Breast epithelium (tissue), 4 donors: ENCODE results near the gene PIP4P1. TPM values are rescaled to one million over a fixed set of nuclear protein-coding genes. Genes with fewer than 3 reads are reported as not detected.

ENCODE experiments used
- DNase-seq, 2 donors: peaks; one replicate each; pipeline ENCODE4 v3.0.0-alpha.2; 2019; ENCODE audit warnings: low spot score in 2 of 2
- H3K27ac ChIP-seq, 2 donors: fragments of 200-600 bp; sonication (generic) in 1 of 2; one replicate each; pipeline ENCODE4 v1.5.1; 2016 to 2019; ENCODE audit warnings: mild to moderate bottlenecking in 1 of 2
- H3K27me3 ChIP-seq, 2 donors: fragments of 200-600 bp; sonication (generic) in 1 of 2; one replicate each; pipeline versions ENCODE4 v1.5.1 to v1.6.0; 2017 to 2019; ENCODE audit warnings: control low read depth in 1 of 2, mild to moderate bottlenecking in 1 of 2
- H3K36me3 ChIP-seq: fragments of 200-600 bp; one replicate; pipeline ENCODE4 v1.5.1; 2019
- H3K4me1 ChIP-seq, 2 donors: fragments of 200-600 bp; sonication (generic); one replicate each; pipeline ENCODE4 v1.5.1; 2016 to 2019; ENCODE audit warnings: control low read depth in 1 of 2
- H3K4me3 ChIP-seq, 3 donors: fragments of 200-600 bp; sonication (generic); 1 replicate in 2 of 3; 2 replicates in 1 of 3; pipeline ENCODE4 v1.5.1; 2016 to 2019; ENCODE audit warnings: mild to moderate bottlenecking in 3 of 3, moderate library complexity in 2 of 3
- H3K9me3 ChIP-seq, 2 donors: fragments of 200-600 bp; sonication (generic) in 1 of 2; one replicate each; pipeline ENCODE4 v1.5.1; 2016 to 2019; ENCODE audit warnings: control low read depth in 1 of 2
- POLR2A ChIP-seq: fragments of 450-650 bp; IDR thresholded peaks from one replicate; pipeline ENCODE4 v1.6.1; 2016; ENCODE audit warnings: antibody characterized with exemption, mild to moderate bottlenecking, moderate library complexity
- POLR2AphosphoS5 ChIP-seq, 3 donors: sonication (generic); formaldehyde crosslinking; IDR thresholded peaks; one replicate each; pipeline ENCODE4 v1.6.1; 2017; ENCODE audit warnings: antibody characterized with exemption in 3 of 3
- intact Hi-C: fragments of 100-400 bp; cut with DNase I; formaldehyde crosslinking; loops from one replicate; pipeline ENCODE4 v1.15.1; 2023; ENCODE audit warnings: low total_unique reads
- total RNA-seq, 3 donors: library from RNA; depleted of rRNA; stranded (reverse); fragments of >200 nt; gene quantifications; one replicate each; pipeline ENCODE4 v1.1.0, GENCODE V29; 2016
- TF ChIP-seq, protein P1 (sequence below), 3 donors: fragments of 450-650 bp; IDR thresholded peaks; one replicate each; pipeline ENCODE4 v1.5.1; 2016 to 2017; ENCODE audit warnings: antibody characterized with exemption in 3 of 3, mild to moderate bottlenecking in 3 of 3, moderate library complexity in 3 of 3

PIP4P1 gene
- total RNA-seq, 3 donors from 2014 or later = 23.6 to 34.1 (median 29.9) TPM

GRCh38 chr14:20487396-20487725, 26.1 kb upstream of the PIP4P1 start:
- no peaks in the 10 kb centered on the region for H3K27me3 ChIP-seq
- no peaks in the 10 kb centered on the region for H3K4me1 ChIP-seq
- no peak overlapping the region for H3K27ac ChIP-seq
- no peaks in the 10 kb centered on the region for H3K9me3 ChIP-seq
- no peak for DNase-seq
- H3K36me3 ChIP-seq = no peaks in the 10 kb centered on the region
- TF ChIP-seq, protein P1, sequence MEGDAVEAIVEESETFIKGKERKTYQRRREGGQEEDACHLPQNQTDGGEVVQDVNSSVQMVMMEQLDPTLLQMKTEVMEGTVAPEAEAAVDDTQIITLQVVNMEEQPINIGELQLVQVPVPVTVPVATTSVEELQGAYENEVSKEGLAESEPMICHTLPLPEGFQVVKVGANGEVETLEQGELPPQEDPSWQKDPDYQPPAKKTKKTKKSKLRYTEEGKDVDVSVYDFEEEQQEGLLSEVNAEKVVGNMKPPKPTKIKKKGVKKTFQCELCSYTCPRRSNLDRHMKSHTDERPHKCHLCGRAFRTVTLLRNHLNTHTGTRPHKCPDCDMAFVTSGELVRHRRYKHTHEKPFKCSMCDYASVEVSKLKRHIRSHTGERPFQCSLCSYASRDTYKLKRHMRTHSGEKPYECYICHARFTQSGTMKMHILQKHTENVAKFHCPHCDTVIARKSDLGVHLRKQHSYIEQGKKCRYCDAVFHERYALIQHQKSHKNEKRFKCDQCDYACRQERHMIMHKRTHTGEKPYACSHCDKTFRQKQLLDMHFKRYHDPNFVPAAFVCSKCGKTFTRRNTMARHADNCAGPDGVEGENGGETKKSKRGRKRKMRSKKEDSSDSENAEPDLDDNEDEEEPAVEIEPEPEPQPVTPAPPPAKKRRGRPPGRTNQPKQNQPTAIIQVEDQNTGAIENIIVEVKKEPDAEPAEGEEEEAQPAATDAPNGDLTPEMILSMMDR (IDR thresholded peaks at IDR 0.05) = no peak
- TF ChIP-seq POLR2A (no peak), POLR2AphosphoS5 (IDR thresholded peaks at IDR 0.05) (no peak)
- intact Hi-C loops = no loop called here
- no peak overlapping the region for H3K4me3 ChIP-seq

GRCh38 chr14:20486684-20487395, 25.6 kb upstream of the PIP4P1 start:
- no peak overlapping the region for H3K4me3 ChIP-seq
- no peak for DNase-seq
- intact Hi-C loops = no loop called here
- TF ChIP-seq, protein P1 (IDR thresholded peaks at IDR 0.05) = no peak
- TF ChIP-seq POLR2A (no peak), POLR2AphosphoS5 (IDR thresholded peaks at IDR 0.05) (no peak)
- H3K27me3 ChIP-seq = no peaks in the 10 kb centered on the region
- no peaks in the 10 kb centered on the region for H3K9me3 ChIP-seq
- no peak overlapping the region for H3K27ac ChIP-seq
- H3K36me3 ChIP-seq = no peaks in the 10 kb centered on the region
- no peaks in the 10 kb centered on the region for H3K4me1 ChIP-seq

DNA sequence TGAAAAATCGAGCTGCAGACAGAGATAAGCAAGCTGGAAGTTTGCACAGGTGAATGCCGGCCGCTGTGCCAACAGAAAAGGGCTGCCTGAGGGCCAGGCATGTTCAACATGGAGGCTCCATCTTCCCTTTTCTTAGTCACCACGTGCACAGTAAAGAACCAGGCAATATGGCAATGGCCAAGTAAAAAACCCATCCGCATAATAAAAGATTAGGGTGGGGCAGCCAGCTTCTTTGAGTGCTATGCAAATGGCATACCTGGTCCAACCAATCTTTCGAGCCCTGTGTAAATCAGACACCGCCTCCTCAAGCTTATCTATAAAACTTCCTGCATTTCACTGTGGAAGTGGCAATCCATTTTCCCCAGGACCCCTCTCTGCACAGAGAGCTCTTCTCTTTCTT, 24.7 kb upstream of the PIP4P1 start:
- H3K4me1 ChIP-seq = no peaks in the 10 kb centered on the region
- no peaks in the 10 kb centered on the region for H3K9me3 ChIP-seq
- H3K27me3 ChIP-seq = no peaks in the 10 kb centered on the region
- no peak for TF ChIP-seq POLR2A
- TF ChIP-seq POLR2AphosphoS5 (IDR thresholded peaks at IDR 0.05) = no peak
- TF ChIP-seq, protein P1 (IDR thresholded peaks at IDR 0.05) = no peak
- no peak for DNase-seq
- no peaks in the 10 kb centered on the region for H3K36me3 ChIP-seq
- H3K4me3 ChIP-seq = no peak overlapping the region
- intact Hi-C loops = no loop called here
- H3K27ac ChIP-seq = no peak overlapping the region

DNA sequence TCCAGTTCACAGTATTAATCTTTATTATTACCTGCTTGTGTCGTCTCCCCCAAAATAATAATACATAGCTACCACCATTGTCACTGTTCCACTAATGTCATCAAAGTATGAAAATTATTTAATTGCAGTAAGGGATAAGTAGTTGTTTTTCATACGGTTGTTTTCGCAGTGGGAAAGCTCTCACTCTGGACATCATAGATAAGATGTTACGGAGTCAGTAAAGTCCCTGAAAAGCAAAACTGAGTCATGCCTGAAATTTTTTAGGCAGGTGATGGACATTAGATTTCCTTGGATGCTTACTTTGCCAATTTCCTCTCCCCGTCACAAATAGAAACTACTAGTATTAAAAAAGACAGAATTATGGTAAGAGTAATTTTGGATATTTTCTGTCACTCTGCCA, 21.1 kb upstream of the PIP4P1 start:
- Histone ChIP-seq H3K36me3 (no peaks in the 10 kb centered on the region), H3K27ac (no peak overlapping the region), H3K4me1 (no peaks in the 10 kb centered on the region), H3K27me3 (no peaks in the 10 kb centered on the region), H3K4me3 (no peak overlapping the region), H3K9me3 (no peaks in the 10 kb centered on the region)
- intact Hi-C loops = no loop called here
- TF ChIP-seq POLR2A = no peak
- TF ChIP-seq POLR2AphosphoS5 (IDR thresholded peaks at IDR 0.05) = no peak
- TF ChIP-seq, protein P1 (IDR thresholded peaks at IDR 0.05) = no peak
- DNase-seq = no peak

- no peaks in the 10 kb centered on the region for H3K9me3 ChIP-seq
- TF ChIP-seq POLR2AphosphoS5 (IDR thresholded peaks at IDR 0.05) (no peak), POLR2A (no peak)
- TF ChIP-seq, protein P1 (IDR thresholded peaks at IDR 0.05) = no peak
- H3K4me1 ChIP-seq = no peaks in the 10 kb centered on the region
- no peak overlapping the region for H3K4me3 ChIP-seq
- no peak for DNase-seq
- H3K27ac ChIP-seq = no peak overlapping the region
- H3K27me3 ChIP-seq = no peaks in the 10 kb centered on the region
- intact Hi-C loops = no loop called here
- no peaks in the 10 kb centered on the region for H3K36me3 ChIP-seq
Observed at GRCh38 chr14:20478894-20479293, 17.7 kb upstream of the PIP4P1 start.
